HG03442 (cell line): Measurements from ENCODE around the gene VAPA.

Experiments used
- ATAC-seq: cut with Tn5 transposase; IDR thresholded peaks from one replicate; pipeline ENCODE4 v1.9.1; 2021; ENCODE audit warnings: mild to moderate bottlenecking, moderate library complexity; ENCODE audit not compliant: unreplicated experiment

VAPA gene

GRCh38 chr18:9994701-9995235, 81.0 kb downstream of the VAPA start:
- no peak for ATAC-seq

GRCh38 chr18:9995631-9996030, 81.8 kb downstream of the VAPA start:
- no peak for ATAC-seq

GRCh38 chr18:9996094-9996493, 82.3 kb downstream of the VAPA start:
- ATAC-seq, result no peak

- ATAC-seq, result no peak
These were observed 83.9 kb downstream of the VAPA start for GRCh38 chr18:9997711-9998110.

- no peak for ATAC-seq
These were observed 84.5 kb downstream of the VAPA start for GRCh38 chr18:9998330-9998729.

- ATAC-seq, result no peak
These were observed 88.5 kb downstream of the VAPA start for GRCh38 chr18:10002280-10002679.

- no peak for ATAC-seq
These were observed 89.5 kb downstream of the VAPA start for GRCh38 chr18:10003281-10003680.

- ATAC-seq, result no peak
These were observed 90.0 kb downstream of the VAPA start for GRCh38 chr18:10003866-10004265.

- no peak for ATAC-seq
These were observed 92.6 kb downstream of the VAPA start for GRCh38 chr18:10006311-10006893.

- no peak for ATAC-seq
These were observed 94.3 kb downstream of the VAPA start for GRCh38 chr18:10008006-10008647.
